ENCODE measurements around the gene C16orf86.

DNA sequence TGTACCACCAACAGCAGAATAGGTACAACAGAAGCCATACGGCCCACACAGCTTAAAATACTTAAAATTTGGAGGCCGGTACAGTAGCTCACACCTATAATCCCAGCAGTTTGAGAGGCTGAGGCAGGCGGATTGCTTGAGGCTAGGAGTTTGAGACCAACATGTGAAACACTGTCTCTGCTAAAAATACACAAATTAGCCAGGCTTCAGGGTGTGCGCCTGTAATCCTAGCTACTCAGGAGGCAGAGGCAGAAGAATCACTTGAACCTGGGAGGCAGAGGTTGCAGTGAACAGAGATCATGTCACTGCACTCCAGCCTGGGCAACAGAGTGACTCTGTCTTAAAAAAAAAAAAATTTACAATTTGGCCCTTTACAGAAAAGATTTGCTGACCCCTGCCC lies 35.5 kb downstream of the C16orf86 start:
- no peak for TF ChIP-seq CTCF (IDR thresholded peaks at IDR 0.05)
- no peak for TF ChIP-seq POLR2A (IDR thresholded peaks at IDR 0.05)
